ENCODE data around the gene TMPRSS6.

Gene TMPRSS6

DNA sequence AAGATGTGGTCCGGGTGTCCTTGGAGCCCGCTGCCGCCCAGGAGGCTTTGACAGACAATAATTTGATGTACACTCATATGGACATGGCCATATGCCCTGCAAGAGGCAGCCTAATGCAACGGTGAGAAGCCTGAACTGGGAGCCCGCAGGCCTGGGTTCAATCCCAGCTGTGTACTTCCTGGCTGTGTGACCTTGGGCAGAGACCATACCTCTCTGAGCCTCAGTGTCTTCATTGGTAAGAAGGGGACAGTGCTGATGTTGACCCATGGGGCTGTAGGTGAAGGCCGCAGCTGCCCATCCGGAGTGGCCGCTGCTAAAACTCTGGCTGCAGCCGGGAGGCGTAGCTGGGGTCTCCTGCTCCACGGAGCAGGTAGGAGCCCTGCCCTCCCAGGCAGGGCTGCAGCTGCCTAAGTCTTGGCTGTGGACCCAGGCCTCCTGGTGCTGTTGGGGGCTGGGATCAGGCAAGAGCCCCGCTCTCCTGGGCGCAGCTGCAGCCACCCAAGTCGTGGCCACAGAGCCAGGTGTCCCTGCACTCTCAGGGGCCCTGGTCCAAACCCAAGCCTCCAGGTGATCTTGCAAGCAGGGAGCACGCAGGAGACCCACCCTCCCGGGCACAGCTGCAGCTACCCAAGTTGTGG is 31.3 kb upstream of the TMPRSS6 start:
- no peak for DNase-seq (ENCODE audit: low read depth)

DNA sequence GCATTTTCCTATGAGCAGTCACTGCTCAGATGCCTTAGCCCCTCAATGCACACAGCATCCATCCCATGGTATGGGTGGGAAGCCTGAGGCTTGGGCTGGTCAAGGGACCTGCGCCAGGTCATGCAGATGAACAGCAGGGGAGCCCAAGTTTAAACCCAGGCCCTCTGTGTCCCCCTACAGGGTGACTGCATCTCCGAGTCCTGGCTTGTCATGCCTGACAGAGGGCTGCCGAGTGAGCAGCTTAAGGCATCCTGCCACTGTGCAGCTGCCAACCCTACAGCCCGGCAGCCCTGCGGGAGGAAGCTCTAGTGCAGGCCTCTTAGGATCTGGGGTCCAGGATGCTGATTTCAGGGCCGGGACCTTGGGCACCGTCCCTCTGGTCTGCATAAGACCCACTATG is 30.2 kb upstream of the TMPRSS6 start:
- DNase-seq (ENCODE audit: low read depth) = no peak

DNA sequence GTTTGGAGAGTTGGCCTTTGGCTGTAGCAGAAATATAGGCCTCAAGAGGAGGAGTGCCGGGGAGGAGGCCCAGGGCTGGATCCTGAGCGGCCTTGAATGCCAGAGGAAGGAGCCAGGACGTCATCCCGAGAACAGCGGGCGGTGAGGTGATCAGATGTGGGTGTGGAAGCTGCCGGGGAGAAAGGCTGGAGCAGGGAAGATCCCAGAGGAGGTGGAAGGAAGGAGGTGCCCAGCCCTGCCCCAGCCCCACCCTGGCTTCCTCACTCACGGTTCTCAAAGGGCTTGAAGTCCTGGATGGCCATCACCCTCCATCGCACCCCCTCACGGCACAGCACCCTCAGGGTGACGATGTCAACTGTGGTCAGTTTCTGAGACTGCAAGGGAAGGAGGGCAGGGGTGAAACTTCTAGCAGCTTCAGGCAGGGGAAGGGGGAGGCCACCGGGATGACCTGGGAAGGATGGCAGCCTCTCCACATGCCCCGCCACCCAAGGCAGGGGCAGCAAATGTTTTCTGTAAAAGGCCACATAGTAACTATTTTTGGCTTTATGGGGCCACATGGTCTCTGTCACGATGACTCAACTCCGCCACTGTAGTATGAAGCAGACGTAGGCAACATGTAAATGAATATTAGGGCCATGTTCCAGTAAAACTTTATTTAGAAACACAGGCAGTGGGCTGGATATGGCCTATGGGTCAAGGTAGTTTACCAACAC is 29.5 kb upstream of the TMPRSS6 start:
- no peak for DNase-seq (ENCODE audit: low read depth)

DNA sequence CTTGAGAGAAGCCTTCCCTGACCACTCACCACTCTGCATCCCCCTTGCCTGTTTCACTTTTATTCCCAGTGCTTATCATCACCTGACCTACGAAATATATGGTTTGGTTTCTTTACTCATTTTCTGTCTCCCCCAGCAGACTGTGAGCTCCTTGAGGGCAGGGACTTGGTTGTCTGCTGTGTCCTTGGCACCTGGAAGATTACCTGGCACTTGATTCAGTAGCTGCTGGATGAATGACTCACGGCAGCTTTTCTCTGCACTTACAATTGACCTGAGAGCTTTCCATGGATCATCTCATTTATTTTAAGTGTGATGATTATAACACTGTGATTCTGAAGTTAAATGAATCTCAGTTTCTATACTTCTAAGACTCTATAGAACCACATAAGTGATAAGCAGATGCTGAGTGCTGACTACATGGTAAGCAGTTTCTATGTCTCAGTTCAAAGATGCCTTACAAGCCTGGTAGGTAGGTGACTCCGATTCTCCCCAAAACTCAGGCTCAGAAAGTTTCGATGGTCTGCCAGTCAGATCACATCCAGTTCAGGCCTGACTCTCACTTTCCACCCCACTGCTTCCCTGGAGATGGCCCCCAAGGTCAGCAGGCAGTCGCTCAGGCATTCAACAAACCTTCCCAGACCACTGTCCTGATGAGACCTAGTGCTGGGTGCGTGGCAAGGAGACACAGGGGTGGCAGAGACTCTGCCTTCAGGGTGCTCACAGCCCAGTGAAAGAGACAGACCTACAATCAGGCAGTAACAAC is 28.6 kb upstream of the TMPRSS6 start:
- no peak for DNase-seq (ENCODE audit: low read depth)

DNA sequence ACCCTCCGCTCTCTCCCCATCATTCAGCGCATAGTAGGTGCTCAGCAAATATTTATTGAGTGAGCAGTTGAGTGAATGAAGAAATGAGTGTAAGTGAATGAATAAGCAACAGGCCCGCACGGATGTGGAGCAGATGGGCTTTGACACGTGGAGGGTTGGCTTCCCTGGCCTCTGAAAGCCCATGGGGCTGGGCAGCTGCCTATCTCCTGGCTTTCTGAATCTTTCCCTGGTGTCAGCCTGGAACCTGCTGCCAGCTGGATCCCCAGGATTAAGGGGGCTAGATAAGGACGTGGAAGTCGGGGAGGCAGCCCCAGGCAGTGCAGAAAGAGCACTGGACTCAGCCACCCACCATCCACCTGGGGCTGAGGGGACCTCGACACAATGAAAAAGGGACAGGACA is 27.6 kb upstream of the TMPRSS6 start:
- DNase-seq (ENCODE audit: low read depth) = no peak

DNA sequence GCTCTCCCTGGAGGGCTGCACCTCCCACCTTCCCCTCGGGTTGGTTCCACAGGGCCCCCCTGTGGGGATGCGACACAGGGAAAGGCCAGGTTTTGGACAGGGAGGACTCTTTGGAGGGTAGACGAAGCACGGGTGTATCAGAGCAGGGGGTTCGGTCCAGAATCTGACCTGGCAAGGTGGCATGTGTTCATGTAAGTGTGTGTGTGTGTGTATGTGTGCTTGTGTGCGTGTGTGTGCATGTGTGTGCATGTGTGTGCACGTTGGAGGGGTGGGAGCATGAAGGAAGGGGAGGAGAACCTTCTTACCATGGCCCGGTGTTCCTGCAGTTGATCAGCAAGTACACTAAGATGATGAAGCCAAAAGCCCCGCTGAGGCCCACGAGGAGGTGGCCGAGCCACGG is 25.5 kb upstream of the TMPRSS6 start:
- no peak for DNase-seq (ENCODE audit: low read depth)

DNA sequence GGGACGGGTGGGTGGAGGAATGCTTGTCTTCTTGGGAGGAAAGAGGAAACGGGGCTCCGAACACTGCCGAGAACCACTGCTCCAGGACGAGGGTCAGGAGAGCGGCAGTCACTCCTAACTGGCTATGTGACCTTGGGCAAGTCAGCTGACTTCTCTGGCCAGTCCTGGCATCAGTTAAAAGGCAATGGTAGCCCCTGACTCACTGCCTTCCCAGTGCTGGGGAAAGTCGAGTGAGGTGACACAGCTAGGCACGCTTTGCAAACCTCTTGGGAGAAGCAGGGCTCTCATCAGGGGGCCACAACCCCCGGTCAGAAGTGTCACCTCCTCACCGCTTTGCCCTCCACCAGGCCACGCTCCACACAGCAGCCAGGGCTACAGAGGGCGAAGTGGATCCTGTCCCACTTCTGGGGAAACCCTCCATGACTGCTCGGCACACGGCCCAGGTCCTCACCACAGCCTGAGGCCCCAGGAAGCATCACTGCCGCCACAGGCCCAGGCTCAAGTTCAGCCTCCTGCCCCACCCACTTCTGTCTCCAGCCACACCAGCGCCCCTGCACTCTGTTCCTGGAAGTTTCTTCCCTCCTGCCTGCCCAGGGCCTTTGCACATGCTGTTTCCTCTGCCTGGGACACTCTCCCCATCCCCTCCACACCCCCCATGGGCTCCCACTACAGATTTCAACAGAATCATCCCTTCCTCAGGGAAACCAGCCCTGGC is 23.9 kb upstream of the TMPRSS6 start:
- no peak for DNase-seq (ENCODE audit: low read depth)

DNA sequence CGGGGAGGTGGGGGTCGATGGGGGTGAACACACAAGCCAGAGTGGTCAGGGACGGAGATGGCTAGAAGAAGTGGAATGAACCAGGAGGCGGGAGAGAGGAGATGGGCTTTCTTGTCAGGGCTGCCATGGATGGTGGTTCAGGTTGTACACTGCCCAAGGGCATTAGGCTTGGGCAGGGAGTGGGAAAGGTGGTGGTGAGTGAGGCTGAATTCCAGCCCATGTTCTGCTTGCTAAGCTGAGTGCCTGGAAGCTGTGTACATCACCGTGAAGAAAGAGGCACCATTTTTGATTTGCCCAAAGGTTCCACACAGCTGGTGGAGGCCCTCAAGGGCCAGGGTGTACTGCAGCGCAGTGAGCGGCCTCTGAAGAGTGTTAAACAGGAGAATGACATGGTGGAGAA is 23.3 kb upstream of the TMPRSS6 start:
- no peak for DNase-seq (ENCODE audit: low read depth)

DNA sequence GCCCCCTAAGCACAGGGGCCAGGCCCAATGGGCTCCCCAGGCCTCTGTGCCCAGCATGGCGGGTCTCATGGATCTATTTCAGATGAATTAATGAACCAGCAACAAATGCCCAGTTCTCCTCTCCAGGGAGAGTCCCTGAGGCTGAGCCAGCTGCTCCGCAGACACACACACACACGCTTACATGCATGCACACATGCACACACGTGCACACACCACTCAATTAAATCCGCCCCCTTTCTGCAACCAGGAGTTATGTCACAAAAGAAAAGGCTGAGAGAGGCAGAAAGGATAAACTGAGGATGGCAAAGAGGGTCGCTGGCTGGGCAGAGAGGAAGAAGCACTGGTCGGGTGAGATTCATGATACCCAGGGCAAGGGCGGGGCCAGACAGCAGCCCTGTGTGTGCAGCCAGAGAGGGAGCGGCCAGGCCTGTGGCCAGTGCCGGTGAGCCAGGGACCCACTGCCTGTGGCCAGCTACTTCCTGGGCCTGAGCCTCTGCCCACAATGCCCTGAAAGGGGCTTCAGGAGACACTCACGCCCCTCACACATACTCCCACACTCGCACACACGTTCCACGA is 20.4 kb upstream of the TMPRSS6 start:
- no peak for DNase-seq (ENCODE audit: low read depth)

DNA sequence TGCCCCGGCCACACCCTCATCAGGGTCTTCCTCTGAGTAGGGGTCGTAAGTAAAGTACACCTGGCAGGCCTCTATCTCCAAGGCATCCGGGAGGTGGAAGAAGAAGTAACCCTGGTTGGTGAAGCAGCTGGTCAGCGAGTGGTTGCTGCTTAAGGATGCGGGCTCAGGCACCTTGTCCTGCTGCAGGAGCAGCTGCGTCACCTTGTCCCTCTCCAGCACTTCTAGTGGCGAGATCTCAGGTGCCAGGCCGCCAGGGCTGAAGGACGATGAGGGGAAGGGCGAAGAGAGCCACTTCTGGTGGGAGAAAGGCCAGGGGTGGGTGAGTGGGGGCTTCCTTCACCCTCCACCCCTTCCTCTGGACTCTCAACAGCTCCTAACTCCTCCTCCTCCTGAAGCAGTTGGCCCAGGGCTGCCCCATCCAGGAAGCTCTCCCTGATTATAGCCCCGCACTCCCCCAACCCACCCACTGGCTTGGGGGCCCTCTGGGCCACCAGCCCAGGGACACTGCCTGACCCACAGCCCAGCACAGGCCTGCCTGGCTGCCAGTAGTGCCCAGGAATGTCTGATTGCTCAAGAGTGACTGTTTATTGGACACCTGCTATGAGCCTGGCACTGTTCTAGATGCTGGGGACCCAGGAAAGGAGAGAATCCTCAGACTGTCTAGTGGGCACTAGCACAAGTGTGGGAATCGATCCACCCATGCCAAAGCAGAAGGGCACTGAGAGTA is 19.2 kb upstream of the TMPRSS6 start:
- no peak for DNase-seq (ENCODE audit: low read depth)

DNA sequence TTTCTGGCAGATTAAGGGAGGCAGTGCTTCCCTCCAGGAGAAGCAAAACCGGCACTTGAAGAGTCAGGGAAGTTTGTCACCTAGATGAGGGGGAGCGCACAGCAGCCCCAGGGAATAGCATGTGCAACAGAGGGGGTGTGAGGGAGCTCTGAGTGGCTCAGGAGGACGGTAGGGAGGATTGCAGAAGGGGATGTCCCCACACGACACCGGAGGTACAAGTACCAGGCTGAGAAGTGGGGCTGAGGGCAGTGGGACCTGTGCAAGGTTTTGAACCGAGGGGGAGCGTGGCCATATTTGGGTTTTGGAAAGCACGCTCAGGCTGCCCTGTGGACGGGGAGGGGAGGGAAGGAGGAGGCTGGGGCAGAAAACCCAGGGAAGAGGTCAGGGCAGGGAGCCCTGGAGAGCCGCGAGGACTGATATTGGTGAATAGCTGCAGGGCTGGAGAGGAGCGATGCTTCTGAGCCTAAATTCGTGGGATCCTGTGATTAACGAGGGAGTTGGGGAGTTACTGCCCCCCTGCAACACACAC is 17.9 kb upstream of the TMPRSS6 start:
- DNase-seq (ENCODE audit: low read depth) = no peak

DNA sequence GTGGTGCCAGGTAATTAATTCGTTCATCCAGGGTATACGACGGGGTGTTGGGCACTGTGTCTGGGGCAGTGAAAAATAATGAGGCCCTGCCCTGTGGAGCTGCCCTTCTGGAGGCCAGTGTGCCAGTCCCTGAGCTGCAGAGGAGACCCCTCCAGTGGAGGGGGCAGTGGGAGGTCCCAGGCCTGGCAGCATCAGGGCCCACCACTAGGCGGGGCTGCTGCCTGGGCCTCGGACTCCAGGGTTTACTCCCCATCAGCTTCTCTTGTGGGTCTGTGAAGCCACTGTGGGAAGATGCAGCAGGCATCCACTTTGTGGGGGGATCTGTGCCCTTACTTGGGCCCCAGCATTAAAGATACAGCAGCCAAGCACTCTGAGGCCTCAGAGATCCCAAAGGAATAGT is 17.4 kb upstream of the TMPRSS6 start:
- no peak for DNase-seq (ENCODE audit: low read depth)

DNA sequence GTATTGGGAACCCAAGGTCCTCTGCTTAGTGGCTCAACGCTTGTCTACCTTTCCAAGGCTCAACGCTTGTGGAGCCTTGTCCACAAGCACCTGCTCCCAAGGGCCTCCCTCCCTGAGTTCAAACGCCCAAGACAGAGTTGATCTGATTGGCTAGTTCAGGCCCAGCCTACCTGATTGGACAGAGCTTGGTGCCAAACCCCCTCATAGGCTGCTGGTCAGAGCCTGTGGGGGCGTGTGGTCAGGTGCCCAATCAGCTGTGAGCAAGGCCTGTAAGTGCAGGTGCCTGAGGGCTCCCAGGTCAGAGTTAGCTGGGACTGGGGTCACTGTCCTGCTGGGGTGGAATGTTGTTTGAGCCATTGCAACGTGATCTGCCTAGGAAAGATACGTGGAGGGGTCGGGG is 16.9 kb upstream of the TMPRSS6 start:
- DNase-seq (ENCODE audit: low read depth) = no peak

DNA sequence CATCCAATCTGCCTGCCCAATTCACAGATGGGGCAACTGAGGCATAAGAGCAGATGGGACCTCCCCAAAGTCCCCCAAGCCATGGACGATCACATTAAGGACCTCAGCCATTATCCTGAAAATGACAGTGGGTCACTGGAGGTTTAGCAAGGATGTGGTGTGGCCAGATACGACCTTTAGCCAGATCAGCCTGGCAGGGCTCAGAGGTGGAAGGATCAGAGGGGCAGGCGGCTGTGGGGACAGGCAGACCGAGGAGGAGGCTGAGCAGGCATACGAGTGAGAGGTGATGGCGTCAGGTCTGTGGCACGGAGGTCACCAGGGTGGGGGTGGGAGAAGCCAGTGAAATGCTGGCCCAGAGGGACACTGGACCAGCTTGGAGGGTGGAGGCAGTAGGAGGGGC is 14.1 kb upstream of the TMPRSS6 start:
- no peak for DNase-seq (ENCODE audit: low read depth)

DNA sequence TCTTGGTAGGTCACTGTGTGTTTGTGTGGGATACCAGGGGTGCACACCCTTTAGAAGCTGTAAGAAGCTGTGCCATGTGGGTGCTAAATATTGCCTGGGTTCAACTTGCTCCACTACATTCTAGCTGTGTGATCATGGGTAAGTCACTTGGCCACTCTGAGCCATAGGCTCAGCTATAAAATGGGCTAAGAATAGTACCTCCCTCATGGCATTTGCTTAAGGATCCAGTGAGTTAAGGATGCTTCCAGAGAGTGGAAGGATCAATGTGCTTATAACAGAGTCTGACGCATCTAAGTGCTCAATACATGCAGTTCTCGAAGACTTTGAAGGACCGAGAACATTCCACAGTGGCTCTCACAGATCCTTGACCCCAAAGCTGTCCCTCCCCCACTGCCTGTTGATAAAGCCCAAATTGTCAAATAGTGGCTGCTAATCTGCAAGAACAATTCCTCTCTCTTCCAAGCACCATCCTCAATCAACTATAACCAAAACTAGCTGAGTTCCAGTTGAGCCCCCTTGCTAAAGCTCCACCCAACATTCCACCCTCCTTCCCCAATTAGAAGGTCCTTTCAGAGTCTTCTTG is 13.2 kb upstream of the TMPRSS6 start:
- DNase-seq (ENCODE audit: low read depth) = no peak

DNA sequence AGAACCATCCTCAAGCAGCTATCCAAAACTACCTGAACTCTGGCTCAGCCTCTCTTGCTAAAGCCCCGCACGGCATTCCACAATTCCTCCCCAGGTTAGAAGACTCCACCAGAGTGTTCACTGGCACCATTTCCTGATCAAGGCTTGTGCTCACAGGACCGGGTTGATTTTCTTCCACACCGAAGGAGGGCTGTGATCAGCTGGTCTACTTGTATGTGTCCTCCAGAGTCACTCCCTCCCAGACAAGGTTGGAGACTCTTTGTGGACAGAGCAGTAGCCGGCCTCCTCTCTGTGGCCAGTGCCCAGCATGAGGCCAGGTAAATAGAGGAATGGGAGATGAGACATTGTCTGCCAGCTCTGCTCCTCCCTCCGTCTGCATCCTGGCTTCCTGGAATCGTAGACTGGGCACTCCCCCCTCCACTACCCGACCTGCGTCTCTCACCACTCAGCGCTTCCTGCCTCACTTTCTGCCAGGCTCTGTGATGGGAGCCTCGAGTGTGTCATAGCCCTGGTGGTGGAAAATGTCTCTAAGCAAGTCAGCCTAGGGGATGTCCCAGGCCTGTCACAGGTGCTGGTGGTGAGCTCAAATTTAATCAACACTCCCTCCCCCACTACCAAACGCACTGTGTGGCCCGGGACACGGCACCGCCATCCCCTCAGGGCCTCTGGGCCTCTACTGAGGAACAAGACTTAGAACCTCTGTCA is 12.5 kb upstream of the TMPRSS6 start:
- DNase-seq (ENCODE audit: low read depth) = peak; percentile 85

DNA sequence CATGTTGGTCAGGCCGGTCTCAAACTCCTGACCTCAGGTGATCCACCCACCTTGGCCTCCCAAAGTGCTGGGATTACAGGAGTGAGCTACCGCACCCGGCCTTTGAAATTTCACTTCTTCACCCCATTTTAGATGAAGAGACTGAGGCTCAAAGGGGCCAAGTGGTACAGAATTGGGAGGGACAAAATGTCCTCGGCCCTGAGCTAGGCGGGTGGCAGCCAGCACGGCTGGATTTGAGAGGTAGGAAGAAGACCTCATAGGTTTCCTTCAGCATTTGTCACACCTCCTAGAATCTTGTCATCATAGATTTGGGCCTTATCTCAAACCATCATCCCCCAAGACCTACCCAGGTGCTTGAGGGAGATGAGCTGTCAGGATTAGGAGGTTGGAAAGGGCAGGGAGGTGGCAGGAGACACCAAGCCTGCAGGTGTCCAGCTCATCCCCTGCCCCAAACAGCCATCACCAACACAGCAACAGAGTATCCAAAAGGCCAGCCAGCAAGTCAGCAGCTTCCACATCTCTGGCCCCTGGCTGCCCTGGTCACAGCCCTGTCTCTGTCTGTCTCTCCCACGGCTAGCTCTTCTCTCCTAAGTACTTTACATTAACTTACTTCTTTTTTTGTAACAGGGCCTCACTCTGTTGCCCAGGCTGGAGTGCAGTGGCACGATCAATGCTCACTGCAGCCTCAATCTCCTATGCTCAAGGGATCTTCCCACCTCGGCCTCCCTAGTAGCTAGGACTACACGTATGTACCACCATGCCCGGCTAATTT is 11.2 kb upstream of the TMPRSS6 start:
- DNase-seq (ENCODE audit: low read depth) = no peak

DNA sequence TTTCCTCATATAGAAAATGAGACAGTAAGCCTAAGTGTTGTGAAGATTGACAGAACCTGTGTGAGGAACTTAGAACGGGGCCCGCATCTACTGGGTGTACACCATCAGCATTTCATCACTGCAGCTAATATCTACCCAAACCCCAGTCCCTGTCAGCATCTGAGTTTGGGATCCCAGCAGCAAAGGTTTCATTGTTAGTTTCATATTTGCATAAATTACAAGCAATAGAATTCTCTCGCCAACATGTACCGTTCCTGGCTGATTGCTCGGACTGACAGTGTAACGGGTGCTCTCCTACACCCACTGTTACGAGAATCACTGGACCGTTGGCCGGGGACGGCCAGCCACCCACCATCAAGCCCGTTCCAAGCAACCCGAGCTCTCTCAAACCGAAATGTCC is 10.4 kb upstream of the TMPRSS6 start:
- no peak for DNase-seq (ENCODE audit: low read depth)

DNA sequence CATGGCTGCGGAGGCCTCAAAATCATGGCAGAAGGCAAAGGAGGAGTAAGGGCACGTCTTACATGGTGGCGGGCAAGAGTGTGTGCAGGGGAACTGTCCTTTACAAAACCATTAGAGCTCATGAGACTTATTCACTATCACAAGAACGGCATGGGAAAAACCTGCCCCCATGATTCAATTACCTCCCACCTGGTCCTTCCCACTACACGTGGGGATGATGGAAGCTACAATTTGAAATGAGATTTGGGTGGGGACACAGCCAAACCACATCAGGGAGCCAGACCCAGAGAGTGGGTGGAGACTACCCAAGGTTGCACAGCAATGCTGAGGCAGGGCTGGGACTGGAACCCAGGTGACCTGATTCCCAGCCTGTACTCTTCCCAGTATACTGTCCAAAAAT is 8.6 kb upstream of the TMPRSS6 start:
- DNase-seq (ENCODE audit: low read depth) = no peak

DNA sequence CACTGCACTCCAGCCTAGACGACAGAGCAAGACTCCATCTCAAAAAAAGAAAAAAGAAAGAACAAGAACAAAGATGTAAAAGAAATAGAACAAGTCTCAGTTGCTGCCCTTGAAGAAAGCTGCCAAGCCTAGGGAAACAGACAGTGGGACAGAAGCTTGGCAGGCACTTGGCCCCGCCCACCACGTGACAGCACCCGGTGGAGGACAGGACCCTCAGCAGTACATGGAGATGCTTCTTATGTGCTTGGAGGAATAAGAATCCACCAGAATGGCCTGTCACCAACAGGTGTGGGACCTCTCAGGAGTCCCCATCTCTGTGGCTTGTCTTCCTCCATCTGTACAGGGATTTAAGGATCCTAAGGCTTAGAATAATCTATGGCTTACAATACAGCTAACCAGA is 7.6 kb upstream of the TMPRSS6 start:
- no peak for DNase-seq (ENCODE audit: low read depth)
